Measurements from ENCODE around the gene C12orf75.

Gene C12orf75

DNA sequence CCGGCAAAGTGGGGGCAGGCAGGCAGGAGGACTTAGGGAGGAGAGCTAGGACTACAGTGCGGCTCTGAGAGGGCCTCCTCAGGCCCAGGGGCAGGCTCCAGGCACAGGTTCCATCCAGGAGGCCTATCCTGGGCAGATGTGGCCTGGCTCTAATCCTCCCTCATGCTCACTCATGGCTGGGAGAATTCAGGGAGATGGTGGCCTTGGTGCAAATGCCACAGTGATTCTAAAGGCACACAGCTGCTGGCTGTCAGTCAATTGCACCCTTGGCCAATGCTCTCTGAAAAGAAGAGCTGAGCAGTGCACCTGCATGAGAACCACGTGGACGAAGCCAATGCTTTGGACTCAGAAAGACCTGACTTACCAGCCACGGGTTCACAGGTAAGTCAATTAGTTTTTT, 89.6 kb downstream of the C12orf75 start:
- no peak for DNase-seq

GRCh38 chr12:105420659-105421240, 90.3 kb downstream of the C12orf75 start:
- no peak for DNase-seq

Data from cortex of kidney (tissue), 1 donor.